Thoracic aorta endothelial cell (primary cell): Measurements from ENCODE around the gene TBC1D3C. TPM values are rescaled to one million over a fixed set of nuclear protein-coding genes. Genes with fewer than 3 reads are reported as not detected.

Source experiments
- small RNA-seq: library from RNA; depleted of rRNA; stranded (forward); fragments of <200 nt; gene quantifications from one replicate; pipeline ENCODE3, GENCODE V24; 2012
- total RNA-seq: library from RNA; depleted of rRNA; stranded (reverse); fragments of >200 nt; gene quantifications from 2 replicates; pipeline ENCODE4 v1.2.3, GENCODE V29; 2012

TBC1D3C gene
- 0.13 TPM in 1 of 2 replicates, not detected in the other for total RNA-seq

GRCh38 chr17:38068534-38068933 is at the start of gene TBC1D3C:
Gene TBC1D3C (minus strand): TSS chr17:38068634. CDS start chr17:38067066, 1,568 bp downstream.

Small RNA genes lying within 50 kb of the gene (small RNA-seq; reads per million reads assigned to genes)
- not detected for gene RF00019

Other genes starting within 250 kb of the TBC1D3C start
- gene TBC1D3K, start 144.2 kb downstream of the TBC1D3C start, total RNA-seq: not detected in 2 replicates
- 1.2 and 2.1 TPM in 2 replicates for gene TBC1D3L, start 79.6 kb downstream of the TBC1D3C start, total RNA-seq
- 0.13 TPM in 1 of 2 replicates, not detected in the other for gene TBC1D3D, start 64.7 kb downstream of the TBC1D3C start, total RNA-seq
- gene TBC1D3E, start 59.3 kb upstream of the TBC1D3C start, total RNA-seq: 0.53 and 1.4 TPM in 2 replicates
- not detected in 2 replicates for gene TBC1D3, start 123.9 kb upstream of the TBC1D3C start, total RNA-seq
- 47.6 and 49.3 TPM in 2 replicates for gene MRPL45, start 228.5 kb upstream of the TBC1D3C start, total RNA-seq